Activated T-cell treated with anti-CD3 and anti-CD28 coated beads, Interleukin-2, amount 50 U/mL, for 1 hour (primary cell): Measurements from ENCODE around the gene HSH2D.

Experiments used
- DNase-seq: peaks from one replicate; pipeline ENCODE4 v3.0.0-alpha.2; 2020

HSH2D gene

DNA sequence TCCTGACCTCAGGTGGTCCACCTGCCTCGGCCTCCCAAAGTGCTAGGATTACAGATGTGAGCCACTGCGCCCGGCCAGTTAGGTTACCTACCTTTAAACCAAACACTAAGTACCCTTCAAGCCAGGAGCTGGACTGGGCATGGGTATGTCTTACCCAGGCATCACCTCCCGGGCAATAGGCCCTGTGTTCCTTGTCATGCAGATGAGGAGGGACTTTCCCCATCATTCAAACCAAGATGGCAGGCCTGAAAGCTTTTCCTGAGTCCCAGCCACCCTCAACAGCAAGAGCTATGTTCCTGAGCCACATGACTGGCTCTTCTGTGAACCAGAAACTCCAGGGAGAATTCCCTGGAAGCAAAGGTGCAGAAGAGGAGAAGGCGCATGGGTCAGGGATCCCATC is 22.3 kb upstream of the HSH2D start:
- DNase-seq, result no peak

DNA sequence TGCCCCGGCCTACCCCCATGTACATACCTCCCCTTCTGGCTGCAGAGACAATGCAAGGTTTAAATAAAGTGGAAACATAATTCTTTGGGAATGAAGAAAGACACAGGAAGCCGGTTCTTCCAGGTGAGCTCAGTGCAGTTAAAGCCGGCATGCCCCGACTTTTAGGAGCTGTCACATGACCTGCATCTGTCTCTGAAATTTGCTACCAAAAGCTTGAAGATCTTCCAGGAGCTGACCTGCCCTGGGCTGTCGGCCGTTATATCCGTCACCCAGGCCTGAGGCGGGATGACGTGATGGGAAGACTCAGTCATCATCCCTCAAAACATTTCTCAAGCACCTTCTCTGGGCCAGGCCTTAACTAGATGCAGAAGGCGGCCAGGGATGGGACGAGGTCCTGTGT is 21.5 kb upstream of the HSH2D start:
- DNase-seq, result no peak

DNA sequence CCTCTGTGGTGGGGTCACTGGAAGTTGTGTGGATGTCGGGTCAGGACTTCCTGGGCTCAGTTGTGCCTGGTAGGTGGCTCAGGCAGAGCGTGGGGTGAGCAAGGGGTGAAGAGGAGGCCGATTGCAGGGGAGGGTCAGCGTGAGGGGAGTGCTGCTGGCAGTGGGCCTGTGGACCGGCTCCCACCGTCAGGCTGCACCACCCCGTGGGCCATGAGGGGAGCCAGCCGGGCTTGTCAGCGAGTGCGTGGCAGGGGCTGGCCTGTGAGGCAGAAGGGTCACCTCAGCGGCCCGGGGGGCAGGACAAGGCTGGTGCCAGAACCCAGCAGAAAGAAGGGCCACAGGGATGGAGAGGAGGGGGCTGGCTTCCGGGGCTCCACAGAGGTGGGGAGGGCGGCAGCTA is 18.5 kb upstream of the HSH2D start:
- no peak for DNase-seq

DNA sequence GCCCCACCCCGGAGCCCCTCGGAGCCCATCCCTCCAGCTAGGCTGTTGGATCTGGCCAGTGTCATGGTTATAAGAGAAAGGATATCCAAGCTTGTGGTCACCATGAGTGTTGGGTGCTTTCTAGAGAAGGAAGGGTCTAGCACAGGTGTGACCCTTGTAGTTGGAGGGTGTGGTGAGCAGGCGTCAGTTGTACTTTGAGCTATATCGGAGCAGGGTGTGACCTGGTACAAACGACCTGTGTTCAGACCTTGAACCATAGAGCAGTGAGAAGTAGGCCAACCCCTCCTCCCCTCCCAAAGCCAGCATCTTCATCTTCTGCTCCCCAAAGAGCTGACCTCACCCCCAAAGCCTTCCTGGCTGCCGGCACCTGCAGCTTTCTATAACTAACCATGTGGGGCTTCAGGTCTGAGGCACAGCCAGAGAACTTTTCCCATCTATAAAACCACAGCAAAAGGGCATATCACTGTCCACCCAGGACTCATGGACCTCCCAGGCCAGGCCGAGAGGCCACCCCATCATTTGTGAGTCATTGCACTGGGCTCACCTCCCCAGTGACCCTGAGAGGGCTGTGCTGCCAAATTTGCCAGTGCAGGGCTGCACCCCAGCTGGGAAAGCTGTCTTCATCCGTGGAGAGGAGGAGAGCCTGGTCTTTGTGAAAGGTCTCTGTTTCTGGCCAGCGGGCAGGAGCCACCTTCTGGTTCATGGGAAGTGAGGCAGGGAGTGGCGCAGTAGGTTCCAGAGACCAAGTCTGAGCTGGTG is 17.6 kb upstream of the HSH2D start:
- no peak for DNase-seq

GRCh38 chr19:16127080-16127479 is 16.4 kb upstream of the HSH2D start:
- no peak for DNase-seq

DNA sequence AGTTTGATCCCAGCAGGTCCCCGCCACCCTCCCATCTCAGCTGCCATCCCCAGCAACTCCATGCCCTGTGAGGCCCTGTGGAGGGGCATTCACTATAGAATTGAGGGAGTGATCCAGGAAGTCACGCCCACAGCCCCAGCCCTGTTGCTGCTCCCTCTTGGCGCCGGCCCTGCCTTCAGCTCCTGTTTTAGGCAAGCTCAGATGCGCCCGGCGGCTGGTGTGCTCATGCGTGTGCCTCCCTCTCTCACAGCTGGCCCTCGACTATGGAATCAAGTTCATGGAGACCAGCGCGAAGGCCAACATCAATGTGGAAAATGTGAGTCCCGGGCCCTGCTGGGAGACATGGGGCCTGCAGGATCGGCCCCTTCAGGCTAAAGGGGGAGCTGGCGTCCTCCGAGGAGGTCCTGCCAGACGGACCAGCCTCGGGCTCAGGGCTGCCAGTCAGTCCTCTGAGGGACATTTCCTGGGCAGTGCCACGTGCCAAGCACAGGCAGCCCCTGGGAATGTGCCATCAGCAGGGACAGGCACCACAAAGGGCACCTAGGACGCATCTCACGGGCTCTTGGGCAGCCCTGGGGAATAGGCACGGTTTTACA is 15.6 kb upstream of the HSH2D start:
- DNase-seq, result no peak

- DNase-seq, result no peak
Measured at GRCh38 chr19:16131648-16132047, 11.8 kb upstream of the HSH2D start.

DNA sequence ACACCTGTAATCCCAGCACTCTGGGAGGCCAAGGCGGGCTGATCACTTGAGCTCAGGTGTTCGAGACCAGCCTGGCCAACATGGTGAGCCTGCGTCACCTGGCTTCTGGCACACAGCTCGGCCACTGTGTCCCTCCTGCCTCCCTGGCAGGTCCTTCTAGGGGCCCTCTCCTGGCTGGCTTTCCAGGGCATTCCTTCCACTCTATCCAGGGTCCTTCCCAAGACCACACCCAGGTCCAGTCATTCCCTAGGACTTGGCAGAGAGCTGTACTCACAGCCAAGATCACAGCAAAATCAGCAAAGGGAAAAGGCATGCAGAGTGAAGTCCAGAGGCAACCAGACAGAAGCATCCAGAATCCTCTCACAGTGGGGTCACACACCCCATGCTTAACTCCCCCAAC is 9.7 kb upstream of the HSH2D start:
- DNase-seq, result no peak

DNA sequence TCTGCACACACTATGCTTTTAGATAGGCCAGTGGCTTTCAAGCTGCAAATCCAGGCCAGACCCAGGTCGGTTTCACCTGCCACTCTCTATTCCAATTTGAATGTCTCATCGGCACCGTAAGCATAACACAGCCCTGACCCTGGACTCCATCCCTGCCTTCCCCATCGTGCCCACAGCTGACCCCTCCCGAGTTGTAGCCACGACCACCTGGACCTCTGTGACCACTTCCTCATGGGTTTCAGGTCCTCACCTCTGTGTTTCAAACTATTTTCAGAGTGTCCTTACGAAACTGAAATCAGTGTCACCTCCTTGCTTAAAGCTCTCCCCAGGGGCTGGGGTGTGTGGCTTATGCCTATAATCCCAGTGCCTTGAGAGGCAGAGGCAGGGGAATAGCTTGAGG is 9.0 kb upstream of the HSH2D start:
- DNase-seq, result no peak

- DNase-seq, result no peak
Measured at GRCh38 chr19:16135430-16136127, 7.9 kb upstream of the HSH2D start.

DNA sequence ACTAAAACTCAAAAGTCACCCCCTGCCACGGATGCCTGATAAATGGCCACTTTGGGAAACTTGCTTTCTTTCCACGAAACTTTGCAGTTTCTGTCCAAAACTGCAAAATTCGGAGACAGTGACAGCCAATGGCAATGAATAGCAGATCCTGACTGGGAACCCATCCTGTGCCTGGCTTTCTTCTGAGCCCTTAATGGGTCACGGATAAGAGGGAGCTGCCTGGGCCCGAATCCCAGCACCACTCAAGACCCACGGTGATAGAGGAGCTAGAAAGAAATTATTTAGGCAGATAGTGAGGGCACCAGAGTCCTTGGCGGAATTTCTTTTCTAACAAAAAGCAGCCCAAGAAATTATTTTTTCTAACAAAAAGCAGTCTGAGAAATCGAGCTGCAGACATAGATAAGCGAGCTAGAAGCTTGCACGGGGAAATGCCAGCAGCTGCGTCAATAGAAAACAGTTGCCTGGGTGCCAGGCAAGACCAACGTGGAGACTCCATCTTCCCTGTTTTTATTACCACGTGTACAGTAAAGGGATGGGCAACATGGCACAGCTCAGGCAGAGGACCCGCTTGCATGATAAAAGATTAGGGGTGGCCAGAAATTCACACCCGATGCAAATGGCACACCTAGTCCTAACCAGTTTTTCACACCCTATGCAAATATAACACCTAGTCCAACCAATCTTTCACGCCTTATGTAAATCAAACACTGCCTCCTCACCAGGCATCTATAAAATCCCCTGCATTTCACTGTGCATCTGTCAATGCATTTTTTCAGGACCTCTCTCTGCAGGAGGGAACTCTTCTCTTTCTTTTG is 7.1 kb upstream of the HSH2D start:
- no peak for DNase-seq

DNA sequence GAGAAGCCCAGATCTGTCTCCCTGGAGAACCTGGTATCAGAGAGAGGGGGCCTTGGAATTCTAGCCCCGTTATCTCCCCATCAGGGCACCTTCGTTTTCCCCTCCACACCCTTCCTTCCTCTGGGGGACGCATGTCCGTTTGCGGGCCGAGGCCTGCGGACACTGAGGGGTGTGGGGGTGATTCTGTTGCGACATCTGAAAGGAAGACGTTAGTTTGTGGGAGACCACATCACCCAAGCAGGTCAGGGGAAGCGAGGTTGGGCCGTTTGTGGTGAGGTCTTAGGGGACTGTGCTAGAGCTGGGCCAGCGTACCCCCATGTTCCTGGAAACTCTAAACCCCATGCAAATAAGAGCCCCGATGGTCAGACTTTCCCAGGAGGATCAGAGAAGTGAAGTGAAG is 3.7 kb upstream of the HSH2D start:
- DNase-seq, result no peak

GRCh38 chr19:16141043-16141442 is 2.4 kb upstream of the HSH2D start:
- DNase-seq, result no peak

DNA sequence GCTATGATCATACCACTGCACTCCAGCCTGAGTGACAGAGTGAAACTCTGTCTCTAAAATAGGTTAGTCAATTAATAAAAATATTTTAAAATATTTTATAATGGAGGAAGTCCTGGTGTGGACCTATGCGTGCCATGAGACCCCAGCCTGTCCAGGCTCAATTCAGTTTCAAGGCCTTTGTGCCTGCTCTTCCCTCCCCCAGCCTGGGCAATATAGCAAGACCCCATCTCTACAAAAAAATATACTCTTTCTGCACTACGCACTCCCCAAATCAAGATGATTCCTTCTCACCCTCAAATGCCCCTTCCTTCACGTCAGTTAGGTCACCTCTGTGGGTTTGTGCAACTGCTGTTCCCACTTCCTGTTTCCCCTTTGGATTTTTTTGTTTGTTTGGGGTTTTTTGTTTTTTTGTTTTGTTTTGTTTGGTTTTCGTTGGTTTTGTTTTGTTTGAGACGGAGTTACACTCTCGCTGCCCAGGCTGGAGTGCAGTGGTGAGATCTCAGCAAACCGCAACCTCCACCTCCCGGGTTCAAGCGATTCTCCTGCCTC is 1.4 kb upstream of the HSH2D start:
- no peak for DNase-seq

GRCh38 chr19:16144216-16144581 is 714 bp downstream of the HSH2D start:
- DNase-seq, result no peak

GRCh38 chr19:16146112-16146511 is 2.6 kb downstream of the HSH2D start:
- no peak for DNase-seq

GRCh38 chr19:16148443-16149229 is 5.2 kb downstream of the HSH2D start:
- DNase-seq, result no peak

GRCh38 chr19:16153582-16154336 is 10.3 kb downstream of the HSH2D start:
- DNase-seq, result no peak

- no peak for DNase-seq
Measured at GRCh38 chr19:16154557-16154956, 11.1 kb downstream of the HSH2D start.

DNA sequence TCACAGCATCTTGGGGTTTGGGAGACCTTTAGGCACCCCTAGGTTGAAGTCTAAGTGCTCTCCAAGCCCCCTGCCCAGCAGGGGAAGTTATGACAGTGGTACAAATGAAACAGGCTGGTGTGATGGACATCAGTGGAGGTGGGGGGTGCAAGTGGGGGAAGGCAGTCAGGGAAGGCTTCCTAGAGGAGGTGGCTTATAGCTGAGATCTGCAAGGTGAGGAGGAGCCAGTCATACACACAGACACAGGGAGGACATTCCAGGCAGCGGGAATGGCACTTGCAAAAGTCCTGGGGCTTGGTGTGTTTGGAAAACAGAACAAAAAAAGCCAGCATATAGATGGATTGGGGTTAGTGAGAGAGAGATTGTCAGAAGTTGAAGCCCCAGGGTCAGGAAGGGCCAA is 11.6 kb downstream of the HSH2D start:
- no peak for DNase-seq

DNA sequence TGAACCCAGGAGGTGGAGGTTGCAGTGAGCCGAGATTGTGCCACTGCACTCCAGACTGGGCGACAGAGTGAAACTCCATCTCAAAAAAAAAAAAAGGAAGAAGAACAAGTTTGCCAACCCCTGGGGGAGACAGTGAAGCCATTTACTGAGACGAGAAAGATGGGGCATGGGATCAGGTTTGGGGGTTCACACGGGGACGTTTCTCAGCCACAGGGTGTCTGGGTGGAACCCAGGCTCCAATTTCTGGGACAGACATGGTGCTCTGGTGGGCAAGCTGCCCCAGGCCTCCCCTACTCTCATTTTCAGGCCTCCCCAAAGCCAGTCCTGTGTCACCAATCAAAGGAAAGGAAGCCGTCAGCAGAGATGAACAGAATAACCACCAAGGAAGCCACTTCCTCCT is 13.4 kb downstream of the HSH2D start:
- no peak for DNase-seq

DNA sequence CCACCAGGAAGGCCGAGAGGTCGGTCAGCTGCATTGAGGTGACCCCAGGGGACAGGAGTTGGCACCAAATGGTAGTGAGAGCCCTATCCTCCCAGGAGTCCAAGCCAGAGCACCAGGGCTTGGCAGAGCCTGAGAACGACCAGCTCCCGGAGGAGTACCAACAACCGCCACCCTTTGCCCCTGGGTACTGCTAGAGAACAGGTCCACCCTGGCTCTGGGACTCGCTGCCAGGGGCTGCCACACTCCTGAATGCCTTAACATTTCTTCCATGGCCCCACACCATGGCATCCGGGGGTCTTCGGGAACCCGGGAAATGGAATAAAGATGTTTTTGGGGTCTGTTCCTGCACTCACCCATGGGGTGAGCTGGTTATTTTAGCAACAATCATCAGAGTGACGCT is 14.1 kb downstream of the HSH2D start:
- DNase-seq, result no peak
